Astrocyte (in vitro differentiated cells and primary cell): ENCODE data around the gene TELO2. TPM values are rescaled to one million over a fixed set of nuclear protein-coding genes. Genes with fewer than 3 reads are reported as not detected.

Experiments used
- DNase-seq: peaks from one replicate; pipeline ENCODE4 v3.0.0-alpha.2; 2010; ENCODE audit warnings: low read depth
- FAIRE-seq: peaks from 2 replicates; lab custom pipeline; 2011; peaks lifted over from hg19 to GRCh38; lab: Jason Lieb, UNC
- H2AFZ ChIP-seq: 2 replicates; pipeline ENCODE4 v1.6.0; 2012; ENCODE audit warnings: low read depth, low read length, inconsistent platforms
- H3K27ac ChIP-seq: 2 replicates; pipeline ENCODE4 v1.5.1; 2011; ENCODE audit warnings: low read depth, low read length, inconsistent platforms
- H3K27me3 ChIP-seq: 2 replicates; pipeline ENCODE4 v1.6.0; 2011; ENCODE audit warnings: low read length, inconsistent platforms; ENCODE audit not compliant: insufficient read depth
- H3K36me3 ChIP-seq: 2 replicates; pipeline ENCODE4 v1.5.1; 2011; ENCODE audit warnings: low read length, inconsistent platforms; ENCODE audit not compliant: insufficient read depth
- H3K4me1 ChIP-seq: 2 replicates; pipeline ENCODE4 v1.5.1; 2011; ENCODE audit warnings: low read length, inconsistent platforms; ENCODE audit not compliant: insufficient read depth
- H3K4me2 ChIP-seq: 2 replicates; pipeline ENCODE4 v1.6.0; 2012; ENCODE audit warnings: low read length, inconsistent platforms
- H3K4me3 ChIP-seq: 2 replicates; pipeline ENCODE4 v1.5.1; 2011; ENCODE audit warnings: low read depth, mild to moderate bottlenecking, low read length, inconsistent platforms; ENCODE audit not compliant: insufficient read depth
- H3K79me2 ChIP-seq: 2 replicates; pipeline ENCODE4 v1.6.0; 2012; ENCODE audit warnings: mild to moderate bottlenecking, low read length, inconsistent platforms; ENCODE audit not compliant: insufficient read depth
- H3K9ac ChIP-seq: 2 replicates; pipeline ENCODE4 v1.6.0; 2012; ENCODE audit warnings: mild to moderate bottlenecking, low read length, inconsistent platforms
- H3K9me3 ChIP-seq: 2 replicates; pipeline ENCODE4 v1.5.1; 2012; ENCODE audit warnings: low read depth, mild to moderate bottlenecking, low read length, inconsistent platforms; ENCODE audit not compliant: insufficient read depth
- H4K20me1 ChIP-seq: 2 replicates; pipeline ENCODE4 v1.6.0; 2012; ENCODE audit warnings: low read length, inconsistent platforms; ENCODE audit not compliant: insufficient read depth
- H3K27ac Mint-ChIP-seq: one replicate; pipeline ENCODE4 v1.8.0; 2021; ENCODE audit warnings: mild to moderate bottlenecking, mixed read lengths; ENCODE audit not compliant: unreplicated experiment
- H3K27me3 Mint-ChIP-seq: one replicate; pipeline ENCODE4 v1.8.0; 2021; ENCODE audit warnings: low read depth, mixed read lengths; ENCODE audit not compliant: unreplicated experiment
- H3K36me3 Mint-ChIP-seq: one replicate; pipeline ENCODE4 v1.8.0; 2021; ENCODE audit warnings: low read depth, mixed read lengths; ENCODE audit not compliant: unreplicated experiment
- H3K4me1 Mint-ChIP-seq: one replicate; pipeline ENCODE4 v1.8.0; 2021; ENCODE audit warnings: low read depth, mixed read lengths; ENCODE audit not compliant: unreplicated experiment
- H3K4me3 Mint-ChIP-seq: one replicate; pipeline ENCODE4 v1.8.0; 2021; ENCODE audit warnings: mild to moderate bottlenecking, moderate library complexity, mixed read lengths; ENCODE audit not compliant: unreplicated experiment
- H3K9me3 Mint-ChIP-seq: one replicate; pipeline ENCODE4 v1.8.0; 2021; ENCODE audit warnings: mild to moderate bottlenecking, mixed read lengths; ENCODE audit not compliant: unreplicated experiment
- CTCF ChIP-seq: IDR thresholded peaks from 2 replicates; pipeline ENCODE4 v1.5.1; 2011; ENCODE audit warnings: low read depth, mild to moderate bottlenecking, inconsistent platforms, low read length, moderate library complexity; ENCODE audit not compliant: insufficient read depth
- EZH2 ChIP-seq: IDR thresholded peaks from 2 replicates; pipeline ENCODE4 v1.6.1; 2012; ENCODE audit warnings: mild to moderate bottlenecking, low read length, inconsistent platforms; ENCODE audit not compliant: insufficient read depth
- total RNA-seq: library from RNA; stranded (reverse); gene quantifications from 2 replicates; pipeline ENCODE4 v1.2.1, GENCODE V29; 2021

The TELO2 gene
- total RNA-seq, 1 donor from 2014 or later, result 21.1 TPM

GRCh38 chr16:1472974-1473373 lies 20.2 kb upstream of the TELO2 start:
- no peak overlapping the region for H2AFZ ChIP-seq
- peaks cover 16% of the 10 kb centered on the region for H3K4me1 Mint-ChIP-seq
- peak overlapping the region; percentile 55 for H3K4me3 Mint-ChIP-seq
- FAIRE-seq, result no peak
- peaks cover 31% of the 10 kb centered on the region for H3K4me1 ChIP-seq
- no peak overlapping the region for H3K9ac ChIP-seq
- no peaks in the 10 kb centered on the region for H3K36me3 ChIP-seq
- peaks cover 56% of the 10 kb centered on the region for H3K79me2 ChIP-seq
- H3K27me3 Mint-ChIP-seq, result peaks cover 3% of the 10 kb centered on the region
- H3K27ac ChIP-seq, result no peak overlapping the region
- peak overlapping the region; percentile 5 for H3K27ac Mint-ChIP-seq
- no peak overlapping the region for H3K4me3 ChIP-seq
- no peak for TF ChIP-seq CTCF
- TF ChIP-seq EZH2, result no peak
- peaks cover 11% of the 10 kb centered on the region for H3K9me3 Mint-ChIP-seq
- H3K36me3 Mint-ChIP-seq, result peaks cover 2% of the 10 kb centered on the region
- H3K9me3 ChIP-seq, result no peaks in the 10 kb centered on the region
- DNase-seq, result no peak
- peaks cover 31% of the 10 kb centered on the region for H4K20me1 ChIP-seq
- H3K4me2 ChIP-seq, result peak overlapping the region; percentile 7
- no peaks in the 10 kb centered on the region for H3K27me3 ChIP-seq

- peak overlapping the region; percentile 92 for H3K4me2 ChIP-seq
- H3K4me1 ChIP-seq, result peaks cover 31% of the 10 kb centered on the region
- peak; percentile 10 for DNase-seq
- H3K9me3 Mint-ChIP-seq, result peaks cover 14% of the 10 kb centered on the region
- peak overlapping the region; percentile 87 for H2AFZ ChIP-seq
- no peak overlapping the region for H3K27ac Mint-ChIP-seq
- H3K9ac ChIP-seq, result peak overlapping the region; percentile 94
- peaks cover 24% of the 10 kb centered on the region for H4K20me1 ChIP-seq
- FAIRE-seq, result no peak
- H3K4me1 Mint-ChIP-seq, result peaks cover 16% of the 10 kb centered on the region
- peak overlapping the region; percentile 68 for H3K4me3 ChIP-seq
- H3K27ac ChIP-seq, result peak overlapping the region; percentile 73
- peaks cover 2% of the 10 kb centered on the region for H3K36me3 Mint-ChIP-seq
- no peaks in the 10 kb centered on the region for H3K36me3 ChIP-seq
- peaks cover 3% of the 10 kb centered on the region for H3K27me3 Mint-ChIP-seq
- TF ChIP-seq CTCF (no peak), EZH2 (no peak)
- H3K79me2 ChIP-seq, result peaks cover 47% of the 10 kb centered on the region
- no peaks in the 10 kb centered on the region for H3K27me3 ChIP-seq
- peak overlapping the region; percentile 83 for H3K4me3 Mint-ChIP-seq
- no peaks in the 10 kb centered on the region for H3K9me3 ChIP-seq
These were observed 18.9 kb upstream of the TELO2 start for GRCh38 chr16:1474082-1474795.
